VCaP (cell line): ENCODE results near the gene DDX24.

Source experiments
- H3K27ac ChIP-seq: fragments of 450-650 bp; 2 replicates; pipeline ENCODE4 v1.5.1; 2017
- CTCF ChIP-seq: fragments of 450-650 bp; conservative IDR thresholded peaks from 2 replicates; pipeline ENCODE4 v1.5.1; 2017; ENCODE audit warnings: mild to moderate bottlenecking, moderate library complexity

Gene DDX24

GRCh38 chr14:94014382-94014781, 66.6 kb downstream of the DDX24 start:
- no peak overlapping the region for H3K27ac ChIP-seq
- TF ChIP-seq CTCF = no peak

- no peak overlapping the region for H3K27ac ChIP-seq
- TF ChIP-seq CTCF = no peak
Measured at GRCh38 chr14:94011795-94012194, 69.2 kb downstream of the DDX24 start.

- TF ChIP-seq CTCF = no peak
Measured at GRCh38 chr14:94010625-94011024, 70.4 kb downstream of the DDX24 start.

GRCh38 chr14:94009767-94010166, 71.2 kb downstream of the DDX24 start:
- H3K27ac ChIP-seq = no peak overlapping the region
- TF ChIP-seq CTCF = no peak

More at GRCh38 chr14:94010625-94011024, 70.4 kb downstream of the DDX24 start:
- no peak overlapping the region for H3K27ac ChIP-seq

- H3K27ac ChIP-seq = no peak overlapping the region
- no peak for TF ChIP-seq CTCF
Measured at GRCh38 chr14:94008234-94008633, 72.8 kb downstream of the DDX24 start.

GRCh38 chr14:94005324-94006073, 75.5 kb downstream of the DDX24 start:
- no peak; the same call in 1 of the 2 replicates for TF ChIP-seq CTCF
- no peak overlapping the region for H3K27ac ChIP-seq

GRCh38 chr14:94004015-94004414, 77.0 kb downstream of the DDX24 start:
- no peak overlapping the region for H3K27ac ChIP-seq
- no peak for TF ChIP-seq CTCF
